ENCODE data around the gene RAB43. TPM values are rescaled to one million over a fixed set of nuclear protein-coding genes. Genes with fewer than 3 reads are reported as not detected.

RAB43 gene
- total RNA-seq, 1 donor from 2014 or later: 8.6 TPM

DNA sequence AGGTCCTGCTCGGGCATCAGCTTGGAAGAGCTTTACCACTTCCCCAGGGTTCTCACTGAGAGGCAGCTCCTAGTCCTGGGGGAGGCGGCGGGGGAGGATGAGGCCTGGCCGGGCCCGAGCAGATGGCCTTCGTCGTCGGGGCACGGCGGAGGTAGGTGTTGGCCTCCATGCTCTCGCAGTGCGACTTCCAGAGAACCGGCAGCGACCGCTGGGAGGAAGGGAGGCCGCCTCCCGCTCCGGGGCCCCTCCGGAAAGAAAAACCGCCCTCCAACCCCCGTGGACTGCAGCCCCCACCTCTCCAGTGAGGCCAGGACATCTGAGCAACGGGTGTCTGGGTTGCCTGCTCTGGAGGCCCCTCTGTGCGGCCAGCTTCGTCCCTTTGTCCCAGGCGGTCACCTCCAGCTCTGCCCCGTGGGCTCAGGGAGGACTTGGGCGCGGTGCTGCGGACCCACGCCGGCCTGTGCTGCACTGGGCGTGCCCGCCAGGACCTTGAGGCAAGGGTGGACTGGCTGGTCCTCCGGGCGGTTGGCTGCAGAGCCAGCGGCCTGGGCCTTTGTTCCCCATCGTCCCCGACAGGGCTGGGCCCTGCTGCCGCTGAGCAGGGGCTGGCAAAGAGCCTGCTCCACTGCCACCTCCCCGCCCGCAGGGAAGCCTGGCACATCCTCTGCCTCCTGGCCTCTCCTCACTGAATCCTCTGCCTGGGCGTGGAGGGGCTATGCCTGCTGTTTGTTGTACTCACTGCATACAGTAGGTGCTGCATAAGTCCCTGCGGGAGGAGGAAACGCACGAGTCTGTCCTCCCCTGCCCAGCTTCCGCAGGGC is 74.7 kb downstream of the RAB43 start:
- intact Hi-C loops (cut with DNase I): no loop called here
- Histone ChIP-seq H3K27me3 (no peaks in the 10 kb centered on the region), H3K36me3 (no peaks in the 10 kb centered on the region), H3K4me1 (peaks cover 11% of the 10 kb centered on the region), H3K9me3 (no peaks in the 10 kb centered on the region), H3K27ac (no peak overlapping the region), H3K4me3 (no peak overlapping the region)
- DNase-seq (ENCODE audit: extremely low spot score in 2 of 2): no peak
- TF ChIP-seq POLR2A (IDR thresholded peaks at IDR 0.05) (no peak), POLR2AphosphoS5 (IDR thresholded peaks at IDR 0.05; ENCODE audit: insufficient read depth in 1 of 2, low read depth in 1 of 2) (no peak)
- TF ChIP-seq, protein P1, sequence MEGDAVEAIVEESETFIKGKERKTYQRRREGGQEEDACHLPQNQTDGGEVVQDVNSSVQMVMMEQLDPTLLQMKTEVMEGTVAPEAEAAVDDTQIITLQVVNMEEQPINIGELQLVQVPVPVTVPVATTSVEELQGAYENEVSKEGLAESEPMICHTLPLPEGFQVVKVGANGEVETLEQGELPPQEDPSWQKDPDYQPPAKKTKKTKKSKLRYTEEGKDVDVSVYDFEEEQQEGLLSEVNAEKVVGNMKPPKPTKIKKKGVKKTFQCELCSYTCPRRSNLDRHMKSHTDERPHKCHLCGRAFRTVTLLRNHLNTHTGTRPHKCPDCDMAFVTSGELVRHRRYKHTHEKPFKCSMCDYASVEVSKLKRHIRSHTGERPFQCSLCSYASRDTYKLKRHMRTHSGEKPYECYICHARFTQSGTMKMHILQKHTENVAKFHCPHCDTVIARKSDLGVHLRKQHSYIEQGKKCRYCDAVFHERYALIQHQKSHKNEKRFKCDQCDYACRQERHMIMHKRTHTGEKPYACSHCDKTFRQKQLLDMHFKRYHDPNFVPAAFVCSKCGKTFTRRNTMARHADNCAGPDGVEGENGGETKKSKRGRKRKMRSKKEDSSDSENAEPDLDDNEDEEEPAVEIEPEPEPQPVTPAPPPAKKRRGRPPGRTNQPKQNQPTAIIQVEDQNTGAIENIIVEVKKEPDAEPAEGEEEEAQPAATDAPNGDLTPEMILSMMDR (IDR thresholded peaks at IDR 0.05): no peak

DNA sequence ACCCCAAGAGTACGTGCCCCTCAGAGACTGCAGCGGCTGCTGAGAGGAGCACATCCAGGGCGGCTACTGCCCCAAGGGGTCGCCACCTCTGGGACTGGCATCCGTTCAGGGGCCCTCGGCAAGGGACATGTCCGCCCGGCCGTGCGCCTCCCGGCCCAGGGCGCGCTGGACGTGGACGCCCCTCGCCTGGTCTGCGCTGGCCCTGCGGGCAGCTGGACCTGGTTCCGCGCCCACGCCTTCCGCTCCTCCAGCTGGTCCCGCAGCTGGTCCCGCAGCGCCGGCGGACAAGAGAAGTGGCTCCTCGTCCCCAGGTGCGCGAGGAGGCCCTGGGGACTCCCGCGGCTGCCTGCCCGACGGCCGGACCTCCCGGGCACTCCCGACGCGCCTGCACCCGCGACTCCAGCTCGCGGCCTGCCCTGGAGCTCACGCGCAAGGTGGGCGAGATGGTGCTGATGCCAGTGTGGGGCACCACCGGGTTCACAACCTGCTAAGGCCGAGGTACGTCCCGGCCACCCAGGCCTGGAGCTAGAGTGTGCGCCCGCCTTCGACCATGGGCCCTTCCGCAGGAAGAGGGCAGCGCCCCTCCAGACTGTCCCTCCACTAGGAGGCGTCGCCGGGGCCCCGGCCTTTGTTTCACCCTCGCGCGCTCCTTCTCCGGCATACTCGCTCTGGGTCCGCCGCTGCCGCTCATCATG is 75.4 kb downstream of the RAB43 start:
- Histone ChIP-seq H3K27ac (no peak overlapping the region), H3K36me3 (no peaks in the 10 kb centered on the region), H3K4me1 (peaks cover 11% of the 10 kb centered on the region), H3K9me3 (no peaks in the 10 kb centered on the region), H3K4me3 (peak overlapping the region; percentile 20 to 35), H3K27me3 (no peaks in the 10 kb centered on the region)
- intact Hi-C loops (cut with DNase I): no loop called here
- DNase-seq (ENCODE audit: extremely low spot score in 2 of 2): no peak
- TF ChIP-seq, protein P1 (IDR thresholded peaks at IDR 0.05): no peak
- TF ChIP-seq POLR2A (IDR thresholded peaks at IDR 0.05) (no peak), POLR2AphosphoS5 (IDR thresholded peaks at IDR 0.05; ENCODE audit: insufficient read depth in 1 of 2, low read depth in 1 of 2) (no peak)

DNA sequence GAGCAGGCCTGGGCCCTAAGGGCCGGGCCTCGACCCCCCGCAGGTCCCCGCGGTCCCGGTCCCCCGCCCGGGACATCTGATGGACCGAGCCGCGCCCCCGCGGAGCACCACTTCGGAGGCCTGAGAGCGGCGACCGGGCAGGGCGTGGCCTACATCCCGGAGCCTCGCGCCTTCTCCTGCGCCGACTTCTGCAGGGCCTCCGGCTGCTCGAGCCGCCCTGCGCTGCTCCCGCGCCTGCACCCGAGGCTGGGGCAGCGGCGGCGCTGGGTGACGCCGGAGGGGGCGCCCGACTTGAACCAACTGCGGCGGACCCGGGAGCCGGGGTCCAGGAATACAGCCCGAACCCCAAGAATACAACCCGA is 75.9 kb downstream of the RAB43 start:
- Histone ChIP-seq H3K36me3 (no peaks in the 10 kb centered on the region), H3K27ac (no peak overlapping the region), H3K9me3 (no peaks in the 10 kb centered on the region), H3K4me3 (peak overlapping the region; percentile 20 to 35), H3K27me3 (no peaks in the 10 kb centered on the region), H3K4me1 (peaks cover 11% of the 10 kb centered on the region)
- no peak for DNase-seq (ENCODE audit: extremely low spot score in 2 of 2)
- intact Hi-C loops (cut with DNase I): no loop called here
- no peak for TF ChIP-seq POLR2AphosphoS5 (IDR thresholded peaks at IDR 0.05; ENCODE audit: insufficient read depth in 1 of 2, low read depth in 1 of 2)
- no peak for TF ChIP-seq POLR2A (IDR thresholded peaks at IDR 0.05)
- TF ChIP-seq, protein P1 (IDR thresholded peaks at IDR 0.05): no peak

DNA sequence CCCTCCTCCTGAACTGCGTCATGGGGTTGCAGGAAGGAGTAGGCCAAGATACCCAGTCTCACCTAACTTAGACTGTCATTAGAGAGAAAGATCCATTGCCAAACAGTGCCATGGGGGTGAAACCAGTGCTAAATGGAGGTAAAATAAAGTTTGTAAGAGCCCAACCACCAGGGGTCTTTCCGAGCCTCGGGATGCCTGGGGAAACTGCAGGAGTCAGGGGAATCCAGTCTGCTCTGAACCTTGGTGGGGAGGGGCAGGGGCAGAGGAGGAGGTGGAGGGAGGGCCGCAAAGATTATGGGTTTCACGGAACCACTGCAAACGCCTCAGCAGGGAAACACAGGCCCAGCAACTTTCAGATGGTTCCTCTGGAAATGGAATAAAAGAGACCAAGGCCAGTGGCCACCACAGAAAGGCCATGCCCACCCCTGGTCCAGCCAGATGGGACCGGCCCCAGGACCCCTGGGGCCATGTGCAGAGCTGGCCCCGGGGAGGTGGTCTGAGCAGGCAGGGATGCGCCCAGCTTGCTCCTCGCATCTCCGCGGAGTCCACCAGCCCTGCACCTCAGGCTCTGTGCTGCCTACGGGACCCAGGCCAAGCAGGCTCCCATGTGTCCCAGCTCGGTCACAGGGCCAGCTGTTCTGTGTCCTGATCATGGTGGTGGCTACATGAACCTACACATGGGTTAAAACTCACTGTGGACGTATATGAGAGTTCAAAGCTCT is 80.9 kb downstream of the RAB43 start:
- DNase-seq (ENCODE audit: extremely low spot score in 2 of 2): no peak
- no peak overlapping the region for H3K4me3 ChIP-seq
- no peaks in the 10 kb centered on the region for H3K27me3 ChIP-seq
- H3K9me3 ChIP-seq: no peaks in the 10 kb centered on the region
- peaks cover 5% of the 10 kb centered on the region for H3K4me1 ChIP-seq
- intact Hi-C loops (cut with DNase I): no loop called here
- H3K27ac ChIP-seq: no peak overlapping the region
- no peaks in the 10 kb centered on the region for H3K36me3 ChIP-seq
- TF ChIP-seq, protein P1 (IDR thresholded peaks at IDR 0.05): no peak
- TF ChIP-seq POLR2A (IDR thresholded peaks at IDR 0.05): no peak
- TF ChIP-seq POLR2AphosphoS5 (IDR thresholded peaks at IDR 0.05; ENCODE audit: insufficient read depth in 1 of 2, low read depth in 1 of 2): no peak

All from vagina (tissue), 2 donors.